Stimulated activated naive CD4-positive, alpha-beta T cell (primary cell): ENCODE measurements around the gene CCAR1.
"Not testable (repeated sequence)": the region's sequence is repeated elsewhere in the genome, so short reads cannot be mapped to it uniquely, and the experiment has no call there.

ENCODE experiments used
- DNase-seq, 6 experiments: peaks; one replicate each; lab custom pipeline; 2025; lab: John Stamatoyannopoulos, UW

CCAR1 gene

GRCh38 chr10:68828833-68829232 lies 107.8 kb downstream of the CCAR1 start:
- DNase-seq = peak in 1 of 6 experiments; percentile 12

GRCh38 chr10:68829521-68829920 lies 108.5 kb downstream of the CCAR1 start:
- peak in 3 of 6 experiments; percentile 13 to 15 (median 14) for DNase-seq

GRCh38 chr10:68829952-68830351 lies 108.9 kb downstream of the CCAR1 start:
- DNase-seq = no peak

DNA sequence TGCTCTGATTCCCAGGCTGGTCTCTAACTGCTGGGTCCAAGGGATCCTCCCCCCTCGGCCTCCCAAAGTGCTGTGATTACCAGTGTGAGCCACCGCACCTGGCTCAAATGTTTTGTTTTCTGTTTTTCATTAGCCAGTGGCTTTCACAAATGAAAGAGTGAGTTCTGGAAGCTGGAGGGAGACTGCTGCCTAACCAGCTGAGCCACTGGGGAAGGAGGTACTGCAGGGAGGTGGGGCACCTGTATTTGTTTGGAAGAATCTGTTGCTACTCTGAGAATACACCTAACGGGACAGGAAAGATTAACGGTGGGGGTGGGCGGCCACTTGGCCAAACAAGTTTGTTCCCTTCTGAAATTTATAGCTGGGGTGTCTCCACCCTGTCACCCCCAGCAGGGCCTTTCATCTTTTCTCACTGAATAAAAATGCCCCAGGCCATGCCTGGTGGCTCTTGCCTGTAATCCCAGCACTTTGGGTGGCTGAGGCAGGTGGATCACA lies 111.0 kb downstream of the CCAR1 start:
- no peak for DNase-seq

DNA sequence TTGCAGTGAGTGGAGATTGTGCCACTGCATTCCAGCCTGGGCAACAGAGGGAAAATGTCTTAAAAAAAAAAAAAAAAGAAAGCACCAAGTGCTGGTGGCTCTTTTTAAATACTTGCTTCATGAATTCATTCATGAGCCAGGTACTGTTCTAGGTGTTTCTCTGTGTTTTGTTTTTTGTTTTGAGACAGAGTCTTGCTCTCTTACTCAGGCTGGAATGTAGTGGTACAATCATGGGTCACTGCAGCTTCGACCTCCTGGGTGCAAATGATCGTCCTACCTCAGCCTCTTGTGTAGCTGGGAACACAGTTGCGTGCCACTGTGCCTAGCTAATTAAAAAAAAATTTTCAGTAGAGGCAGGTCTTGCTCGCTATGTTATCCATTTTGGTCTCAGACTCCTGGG lies 111.6 kb downstream of the CCAR1 start:
- no peak for DNase-seq

- DNase-seq = no peak
These were observed 116.7 kb downstream of the CCAR1 start for GRCh38 chr10:68837626-68838322.

DNA sequence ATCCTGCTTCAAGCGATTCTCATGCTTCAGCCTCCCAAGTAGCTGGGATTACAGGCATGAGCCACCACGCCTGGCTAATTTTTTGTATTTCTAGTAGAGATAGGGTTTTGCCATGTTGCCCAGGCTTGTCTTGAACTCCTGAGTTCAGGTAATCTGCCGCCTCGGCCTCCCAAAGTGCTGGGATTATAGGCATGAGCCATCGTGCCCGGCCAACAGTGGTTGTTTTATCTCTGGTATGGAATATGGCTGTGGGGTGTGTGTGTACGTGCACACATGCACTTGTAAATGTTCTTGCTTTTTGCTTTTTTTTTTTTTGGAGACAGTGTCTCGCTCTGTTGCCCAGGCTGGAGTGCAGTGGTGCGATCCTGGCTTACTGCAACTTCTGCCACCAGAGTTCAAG lies 119.6 kb downstream of the CCAR1 start:
- DNase-seq = not testable (repeated sequence)
